ENCODE measurements around the gene SLC12A2.

The SLC12A2 gene

GRCh38 chr5:128174951-128175350 lies 91.4 kb downstream of the SLC12A2 start:
- peaks cover 6% of the 10 kb centered on the region for H3K36me3 ChIP-seq (ENCODE audit: insufficient read depth, low read length)
- H3K27ac ChIP-seq (ENCODE audit: low read depth, low read length): no peak overlapping the region
- H3K4me1 ChIP-seq (ENCODE audit: insufficient read depth, low read length): no peaks in the 10 kb centered on the region
- H3K27me3 ChIP-seq (ENCODE audit: control insufficient read depth in 1 of 2, insufficient read depth in 2 of 2, low read length in 2 of 2): no peaks in the 10 kb centered on the region
- H3K4me3 ChIP-seq (ENCODE audit: low read depth in 1 of 2, low read length in 2 of 2): no peak overlapping the region
- no peak overlapping the region for H3K9ac ChIP-seq (ENCODE audit: low read length)
- no peaks in the 10 kb centered on the region for H3K9me3 ChIP-seq (ENCODE audit: low read length)

GRCh38 chr5:128192368-128192767 lies 108.8 kb downstream of the SLC12A2 start:
- Histone ChIP-seq H3K36me3 (ENCODE audit: insufficient read depth, low read length) (no peaks in the 10 kb centered on the region), H3K27ac (ENCODE audit: low read depth, low read length) (no peak overlapping the region), H3K4me3 (ENCODE audit: low read depth in 1 of 2, low read length in 2 of 2) (no peak overlapping the region), H3K27me3 (ENCODE audit: control insufficient read depth in 1 of 2, insufficient read depth in 2 of 2, low read length in 2 of 2) (no peaks in the 10 kb centered on the region), H3K9me3 (ENCODE audit: low read length) (no peaks in the 10 kb centered on the region), H3K9ac (ENCODE audit: low read length) (no peak overlapping the region), H3K4me1 (ENCODE audit: insufficient read depth, low read length) (no peaks in the 10 kb centered on the region)

GRCh38 chr5:128193665-128194390 lies 110.3 kb downstream of the SLC12A2 start:
- no peaks in the 10 kb centered on the region for H3K4me1 ChIP-seq (ENCODE audit: insufficient read depth, low read length)

GRCh38 chr5:128195316-128195715 lies 111.8 kb downstream of the SLC12A2 start:
- H3K27me3 ChIP-seq (ENCODE audit: control insufficient read depth in 1 of 2, insufficient read depth in 2 of 2, low read length in 2 of 2): no peaks in the 10 kb centered on the region
- H3K9ac ChIP-seq (ENCODE audit: low read length): no peak overlapping the region
- H3K4me3 ChIP-seq (ENCODE audit: low read depth in 1 of 2, low read length in 2 of 2): no peak overlapping the region
- no peak overlapping the region for H3K27ac ChIP-seq (ENCODE audit: low read depth, low read length)
- H3K4me1 ChIP-seq (ENCODE audit: insufficient read depth, low read length): no peaks in the 10 kb centered on the region
- H3K36me3 ChIP-seq (ENCODE audit: insufficient read depth, low read length): no peaks in the 10 kb centered on the region
- H3K9me3 ChIP-seq (ENCODE audit: low read length): no peaks in the 10 kb centered on the region

More at GRCh38 chr5:128193665-128194390, 110.3 kb downstream of the SLC12A2 start:
- Histone ChIP-seq H3K9me3 (ENCODE audit: low read length) (no peaks in the 10 kb centered on the region), H3K27me3 (ENCODE audit: control insufficient read depth in 1 of 2, insufficient read depth in 2 of 2, low read length in 2 of 2) (no peaks in the 10 kb centered on the region), H3K9ac (ENCODE audit: low read length) (no peak overlapping the region), H3K27ac (ENCODE audit: low read depth, low read length) (no peak overlapping the region), H3K36me3 (ENCODE audit: insufficient read depth, low read length) (no peaks in the 10 kb centered on the region), H3K4me3 (ENCODE audit: low read depth in 1 of 2, low read length in 2 of 2) (no peak overlapping the region)

GRCh38 chr5:128196080-128196479 lies 112.5 kb downstream of the SLC12A2 start:
- H3K27me3 ChIP-seq (ENCODE audit: control insufficient read depth in 1 of 2, insufficient read depth in 2 of 2, low read length in 2 of 2): no peaks in the 10 kb centered on the region
- no peak overlapping the region for H3K9ac ChIP-seq (ENCODE audit: low read length)
- peaks cover 3% of the 10 kb centered on the region for H3K4me1 ChIP-seq (ENCODE audit: insufficient read depth, low read length)
- no peak overlapping the region for H3K27ac ChIP-seq (ENCODE audit: low read depth, low read length)
- no peaks in the 10 kb centered on the region for H3K9me3 ChIP-seq (ENCODE audit: low read length)
- no peak overlapping the region for H3K4me3 ChIP-seq (ENCODE audit: low read depth in 1 of 2, low read length in 2 of 2)
- H3K36me3 ChIP-seq (ENCODE audit: insufficient read depth, low read length): no peaks in the 10 kb centered on the region

- Histone ChIP-seq H3K36me3 (ENCODE audit: insufficient read depth, low read length) (no peaks in the 10 kb centered on the region), H3K9me3 (ENCODE audit: low read length) (no peaks in the 10 kb centered on the region), H3K4me3 (ENCODE audit: low read depth in 1 of 2, low read length in 2 of 2) (no peak overlapping the region), H3K27me3 (ENCODE audit: control insufficient read depth in 1 of 2, insufficient read depth in 2 of 2, low read length in 2 of 2) (no peaks in the 10 kb centered on the region), H3K4me1 (ENCODE audit: insufficient read depth, low read length) (peaks cover 3% of the 10 kb centered on the region), H3K9ac (ENCODE audit: low read length) (no peak overlapping the region), H3K27ac (ENCODE audit: low read depth, low read length) (no peak overlapping the region)
Measured at GRCh38 chr5:128196791-128197190, 113.2 kb downstream of the SLC12A2 start.

- no peaks in the 10 kb centered on the region for H3K27me3 ChIP-seq (ENCODE audit: control insufficient read depth in 1 of 2, insufficient read depth in 2 of 2, low read length in 2 of 2)
- no peak overlapping the region for H3K27ac ChIP-seq (ENCODE audit: low read depth, low read length)
Measured at GRCh38 chr5:128197896-128198522, 114.4 kb downstream of the SLC12A2 start.

GRCh38 chr5:128199104-128199503 lies 115.5 kb downstream of the SLC12A2 start:
- Histone ChIP-seq H3K27me3 (ENCODE audit: control insufficient read depth in 1 of 2, insufficient read depth in 2 of 2, low read length in 2 of 2) (no peaks in the 10 kb centered on the region), H3K9ac (ENCODE audit: low read length) (no peak overlapping the region), H3K4me1 (ENCODE audit: insufficient read depth, low read length) (peaks cover 3% of the 10 kb centered on the region), H3K36me3 (ENCODE audit: insufficient read depth, low read length) (no peaks in the 10 kb centered on the region), H3K27ac (ENCODE audit: low read depth, low read length) (no peak overlapping the region), H3K9me3 (ENCODE audit: low read length) (no peaks in the 10 kb centered on the region), H3K4me3 (ENCODE audit: low read depth in 1 of 2, low read length in 2 of 2) (no peak overlapping the region)

More at GRCh38 chr5:128197896-128198522, 114.4 kb downstream of the SLC12A2 start:
- Histone ChIP-seq H3K9me3 (ENCODE audit: low read length) (no peaks in the 10 kb centered on the region), H3K4me3 (ENCODE audit: low read depth in 1 of 2, low read length in 2 of 2) (no peak overlapping the region), H3K36me3 (ENCODE audit: insufficient read depth, low read length) (no peaks in the 10 kb centered on the region), H3K4me1 (ENCODE audit: insufficient read depth, low read length) (peaks cover 3% of the 10 kb centered on the region), H3K9ac (ENCODE audit: low read length) (no peak overlapping the region)

GRCh38 chr5:128199611-128200010 lies 116.0 kb downstream of the SLC12A2 start:
- Histone ChIP-seq H3K27ac (ENCODE audit: low read depth, low read length) (no peak overlapping the region), H3K4me3 (ENCODE audit: low read depth in 1 of 2, low read length in 2 of 2) (no peak overlapping the region), H3K9ac (ENCODE audit: low read length) (no peak overlapping the region), H3K36me3 (ENCODE audit: insufficient read depth, low read length) (no peaks in the 10 kb centered on the region), H3K9me3 (ENCODE audit: low read length) (no peaks in the 10 kb centered on the region), H3K4me1 (ENCODE audit: insufficient read depth, low read length) (peaks cover 3% of the 10 kb centered on the region), H3K27me3 (ENCODE audit: control insufficient read depth in 1 of 2, insufficient read depth in 2 of 2, low read length in 2 of 2) (no peaks in the 10 kb centered on the region)

- Histone ChIP-seq H3K9ac (ENCODE audit: low read length) (no peak overlapping the region), H3K27me3 (ENCODE audit: control insufficient read depth in 1 of 2, insufficient read depth in 2 of 2, low read length in 2 of 2) (no peaks in the 10 kb centered on the region), H3K9me3 (ENCODE audit: low read length) (no peaks in the 10 kb centered on the region), H3K4me3 (ENCODE audit: low read depth in 1 of 2, low read length in 2 of 2) (peak overlapping the region in 1 of 2 donors; percentile 30), H3K36me3 (ENCODE audit: insufficient read depth, low read length) (no peaks in the 10 kb centered on the region), H3K4me1 (ENCODE audit: insufficient read depth, low read length) (peaks cover 3% of the 10 kb centered on the region), H3K27ac (ENCODE audit: low read depth, low read length) (no peak overlapping the region)
Measured at GRCh38 chr5:128201065-128201926, 117.7 kb downstream of the SLC12A2 start.

GRCh38 chr5:128202320-128202719 lies 118.8 kb downstream of the SLC12A2 start:
- no peaks in the 10 kb centered on the region for H3K9me3 ChIP-seq (ENCODE audit: low read length)
- H3K36me3 ChIP-seq (ENCODE audit: insufficient read depth, low read length): no peaks in the 10 kb centered on the region
- no peak overlapping the region for H3K27ac ChIP-seq (ENCODE audit: low read depth, low read length)
- H3K27me3 ChIP-seq (ENCODE audit: control insufficient read depth in 1 of 2, insufficient read depth in 2 of 2, low read length in 2 of 2): no peaks in the 10 kb centered on the region
- H3K4me3 ChIP-seq (ENCODE audit: low read depth in 1 of 2, low read length in 2 of 2): no peak overlapping the region
- peaks cover 3% of the 10 kb centered on the region for H3K4me1 ChIP-seq (ENCODE audit: insufficient read depth, low read length)
- H3K9ac ChIP-seq (ENCODE audit: low read length): no peak overlapping the region
